Measurements from ENCODE around the gene MLEC.
"Not testable (repeated sequence)": the region's sequence is repeated elsewhere in the genome, so short reads cannot be mapped to it uniquely, and the experiment has no call there.

MLEC gene

GRCh38 chr12:120722784-120723183 is 35.8 kb downstream of the MLEC start:
- no peak for DNase-seq

- no peak for DNase-seq
These were observed 37.8 kb downstream of the MLEC start for GRCh38 chr12:120724720-120725119.

GRCh38 chr12:120725151-120725658 is 38.3 kb downstream of the MLEC start:
- peak in 2 of 3 experiments; percentile 47 to 86 for DNase-seq

DNA sequence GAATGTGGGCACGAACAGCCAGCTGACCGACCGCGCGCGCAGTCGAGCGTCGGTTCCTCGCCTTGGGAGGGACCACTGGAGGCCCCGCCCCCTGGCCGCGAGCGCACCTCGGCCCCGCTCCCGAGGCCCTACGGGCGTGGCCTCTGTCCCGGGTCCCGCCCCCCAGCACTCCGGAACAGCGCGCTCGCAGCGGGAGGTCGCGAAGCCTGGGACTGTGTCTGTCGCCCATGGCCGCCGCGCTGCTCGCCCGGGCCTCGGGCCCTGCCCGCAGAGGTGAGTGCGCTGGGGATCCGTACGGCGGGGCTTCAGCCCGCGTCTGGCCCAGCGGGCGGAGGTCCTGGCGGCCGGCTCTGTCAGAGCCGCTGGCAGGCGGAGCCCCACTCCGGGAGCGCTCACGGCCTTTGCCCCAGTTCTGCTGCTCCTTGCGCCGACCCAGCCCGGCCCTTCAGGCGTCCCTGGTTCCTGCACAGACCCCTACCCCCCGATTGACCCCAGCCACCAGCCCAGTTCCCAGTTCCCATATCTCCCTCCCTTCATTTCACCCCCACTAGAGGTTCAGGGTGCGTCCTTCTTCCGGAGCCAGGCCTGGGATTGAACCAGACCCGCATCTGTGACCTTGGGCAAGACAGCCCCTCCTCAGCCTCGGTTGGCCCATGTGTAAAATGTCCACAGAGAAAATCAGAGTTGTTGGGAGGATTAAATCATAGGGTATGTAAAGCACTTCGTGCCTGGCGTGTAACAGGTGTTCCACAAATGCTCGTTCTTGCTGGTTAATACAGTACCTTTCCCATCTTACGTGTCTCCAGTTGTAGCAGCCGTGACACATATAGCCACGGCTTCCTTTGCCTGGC is 38.9 kb downstream of the MLEC start, which contains the start of gene ACADS:
TSS of gene ACADS (plus strand) at position 168 of the 851 bp plus-strand sequence. CDS start at position 228, 60 bp downstream.
- peak; percentile 93 to 97 (median 95) for DNase-seq

DNA sequence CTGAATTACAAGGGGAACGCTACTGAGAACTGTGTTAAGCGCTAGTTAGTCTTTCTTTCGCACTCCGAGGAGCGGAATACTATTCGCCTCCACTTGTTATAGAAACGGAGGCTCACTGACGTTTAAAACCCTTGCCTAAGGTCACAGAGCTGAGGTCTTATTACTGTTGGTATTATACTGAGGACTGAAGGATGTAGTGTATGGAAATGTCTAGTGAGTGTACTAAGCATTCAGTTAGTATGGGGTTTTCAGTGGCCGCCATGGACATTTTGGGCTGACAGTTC is 39.5 kb downstream of the MLEC start:
- no peak for DNase-seq

DNA sequence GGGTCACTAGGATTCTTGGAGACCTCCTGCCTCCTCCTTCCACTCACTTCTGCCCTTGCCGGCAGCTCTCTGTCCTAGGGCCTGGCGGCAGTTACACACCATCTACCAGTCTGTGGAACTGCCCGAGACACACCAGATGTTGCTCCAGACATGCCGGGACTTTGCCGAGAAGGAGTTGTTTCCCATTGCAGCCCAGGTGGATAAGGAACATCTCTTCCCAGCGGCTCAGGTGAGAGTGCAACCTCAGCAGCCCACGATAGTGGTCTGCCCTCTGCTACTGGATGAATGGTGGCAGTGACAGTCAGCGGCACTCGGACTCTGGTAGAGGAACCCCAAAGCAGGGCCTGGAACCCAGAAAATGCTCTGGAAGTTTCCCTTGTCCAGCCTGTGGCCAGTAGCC is 40.0 kb downstream of the MLEC start:
- no peak for DNase-seq

- not testable (repeated sequence) for DNase-seq
These were observed 45.2 kb downstream of the MLEC start for GRCh38 chr12:120732198-120732597.

GRCh38 chr12:120733574-120733973 is 46.6 kb downstream of the MLEC start:
- no peak for DNase-seq

DNA sequence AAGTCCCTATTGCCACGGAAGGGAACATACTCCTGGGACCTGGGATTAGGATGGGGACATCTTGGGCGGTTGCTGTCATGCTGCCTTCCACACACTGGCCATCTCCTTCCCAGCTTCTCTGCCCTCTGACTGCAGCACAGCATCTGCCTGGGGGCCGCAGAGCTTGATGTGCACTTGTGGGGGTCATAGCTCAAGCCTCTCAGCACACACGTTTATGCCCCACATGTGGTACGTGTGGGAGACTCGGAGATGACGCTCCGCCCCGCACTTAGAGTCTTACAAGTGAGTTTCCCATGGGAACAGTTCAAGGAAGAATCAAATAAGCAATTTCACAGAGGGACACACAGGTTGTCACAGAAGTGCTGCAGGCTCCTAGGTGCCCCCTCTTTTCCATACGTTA is 47.3 kb downstream of the MLEC start:
- peak in 1 of 3 experiments; percentile 81 for DNase-seq

DNA sequence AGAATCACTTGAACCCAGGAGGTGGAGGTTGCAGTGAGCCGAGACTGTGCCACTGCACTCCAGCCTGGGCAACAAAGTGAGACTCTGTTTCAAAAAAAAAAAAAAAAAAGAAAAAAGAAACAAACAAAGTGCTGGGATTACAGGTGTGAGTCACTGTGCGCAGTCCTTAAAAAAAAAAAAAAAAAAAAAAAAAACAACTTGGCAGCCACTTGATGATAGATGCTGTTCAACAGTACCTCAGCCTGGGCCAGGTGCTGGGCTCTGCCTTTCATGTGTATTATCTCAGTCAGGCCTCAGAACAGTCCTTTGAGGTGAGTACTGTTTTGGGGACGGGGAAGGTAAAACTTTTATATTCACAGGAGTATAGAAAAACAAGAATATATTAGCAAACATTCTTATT is 48.2 kb downstream of the MLEC start:
- DNase-seq = no peak

DNA sequence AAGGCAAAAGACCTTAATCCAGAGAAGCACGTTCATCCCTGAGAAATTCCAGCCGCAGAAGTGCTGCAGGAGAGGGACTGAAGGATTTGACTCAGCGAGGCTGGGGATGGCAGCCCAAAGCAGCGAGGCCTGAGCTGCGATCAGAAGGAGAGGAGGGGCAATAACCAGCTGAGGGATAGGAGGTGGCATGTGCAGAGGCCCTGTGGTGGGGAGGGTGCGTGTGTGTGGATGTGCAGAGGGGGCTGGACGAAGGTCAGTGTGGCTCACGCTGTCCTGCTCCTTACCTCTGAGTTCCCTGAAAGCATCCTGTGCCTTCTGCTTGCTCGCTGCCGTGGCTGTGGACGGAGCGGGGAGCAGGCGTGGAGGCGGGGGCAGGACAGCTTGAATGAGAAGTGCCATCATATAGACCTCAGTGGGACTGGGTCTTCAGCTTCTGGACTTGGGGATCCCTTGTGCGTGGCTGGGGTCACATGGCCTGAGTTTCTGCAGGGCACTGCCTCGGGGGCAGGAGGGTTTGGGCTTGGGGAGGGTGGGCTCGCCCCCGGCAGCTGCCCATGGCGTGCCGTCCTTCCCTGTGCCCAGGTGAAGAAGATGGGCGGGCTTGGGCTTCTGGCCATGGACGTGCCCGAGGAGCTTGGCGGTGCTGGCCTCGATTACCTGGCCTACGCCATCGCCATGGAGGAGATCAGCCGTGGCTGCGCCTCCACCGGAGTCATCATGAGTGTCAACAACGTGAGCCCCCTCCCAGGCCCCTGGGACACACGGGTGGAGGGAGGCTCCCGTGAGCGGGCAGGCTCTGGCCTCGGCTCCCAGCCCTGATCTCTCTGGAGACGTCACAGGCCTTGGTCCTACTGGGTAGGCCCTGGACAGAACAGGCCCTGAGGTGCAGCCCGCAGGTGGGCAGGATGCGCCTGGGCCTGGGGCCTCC is 49.7 kb downstream of the MLEC start:
- DNase-seq = no peak

- DNase-seq = no peak
These were observed 50.8 kb downstream of the MLEC start for GRCh38 chr12:120737557-120738251.

- DNase-seq = no peak
These were observed 51.5 kb downstream of the MLEC start for GRCh38 chr12:120738252-120739030.

- no peak for DNase-seq
These were observed 52.2 kb downstream of the MLEC start for GRCh38 chr12:120739031-120739762.

- no peak for DNase-seq
These were observed 53.1 kb downstream of the MLEC start for GRCh38 chr12:120739821-120740613.

DNA sequence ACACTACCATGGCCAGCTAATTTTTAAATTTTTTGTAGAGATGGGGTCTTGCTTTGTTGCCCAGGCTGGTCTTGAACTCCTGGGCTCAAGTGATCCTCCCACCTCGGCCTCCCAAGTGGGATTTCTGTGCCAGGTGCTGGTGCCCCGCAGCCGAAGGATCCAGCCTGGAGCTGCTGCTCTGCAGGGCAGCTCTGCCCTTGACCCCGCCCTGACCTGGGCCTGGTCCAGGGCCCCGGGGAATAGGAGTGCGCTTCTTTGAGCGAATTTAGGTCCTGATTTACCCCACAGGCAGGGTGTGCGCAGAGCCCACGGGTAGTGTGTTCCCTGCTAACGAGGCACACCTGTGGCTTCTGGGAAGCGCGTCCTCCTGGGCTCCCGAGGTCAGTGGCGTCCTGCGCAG is 53.9 kb downstream of the MLEC start:
- DNase-seq = no peak

- no peak for DNase-seq
These were observed 54.8 kb downstream of the MLEC start for GRCh38 chr12:120741476-120742421.

GRCh38 chr12:120744922-120745493 is 58.1 kb downstream of the MLEC start:
- DNase-seq = no peak

DNA sequence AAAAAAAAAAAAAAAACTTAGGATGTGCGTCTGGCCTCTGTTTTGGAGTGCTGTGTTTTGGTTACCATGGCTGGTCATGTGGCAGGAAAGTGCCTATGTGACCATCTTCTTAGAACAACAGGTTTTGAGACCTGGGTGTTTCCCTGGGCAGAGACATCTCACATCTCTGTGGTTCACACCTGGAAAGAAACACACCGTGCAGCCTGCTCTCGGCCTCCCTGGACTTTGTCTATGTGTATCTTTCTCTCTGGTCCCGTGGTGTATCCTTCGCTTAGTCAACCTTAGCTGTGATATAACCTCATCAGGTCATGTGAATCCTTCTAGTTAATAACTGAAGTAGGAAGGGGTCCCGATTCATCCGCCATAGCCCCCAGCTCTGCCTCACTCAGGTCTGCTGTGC is 61.3 kb downstream of the MLEC start:
- DNase-seq = no peak

All from NCI-H1417 (cell line).